Ammon's horn (tissue), 1 donor: Measurements from ENCODE around the gene LENG8.
A peak's percentile ranks its signal among the peaks of the same experiment; 100 is the strongest.
"Not testable (repeated sequence)": the region's sequence is repeated elsewhere in the genome, so short reads cannot be mapped to it uniquely, and the experiment has no call there.

ENCODE experiments used
- DNase-seq: peaks from one replicate; pipeline ENCODE4 v3.0.0-alpha.2; 2016; ENCODE audit warnings: low spot score

The LENG8 gene

DNA sequence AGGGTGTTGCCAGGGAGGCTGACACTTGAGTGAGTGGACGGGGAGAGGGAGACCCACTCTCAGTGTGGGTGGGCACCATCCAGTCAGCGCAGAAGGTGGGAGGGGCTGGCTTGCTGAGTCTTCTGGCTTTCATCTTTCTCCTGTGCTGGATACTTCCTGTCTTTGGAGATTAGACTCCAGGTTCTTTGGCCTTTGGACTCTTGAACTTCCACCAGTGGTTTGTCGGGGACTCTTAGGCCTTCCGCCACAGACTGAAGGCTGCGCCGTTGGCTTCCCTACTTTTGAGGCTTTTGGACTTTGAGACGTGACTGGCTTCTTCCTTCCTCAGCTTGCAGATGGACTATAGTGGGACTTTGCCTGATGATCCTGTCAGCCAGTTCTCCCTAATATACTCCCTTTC, 4.3 kb upstream of the LENG8 start:
- no peak for DNase-seq

DNA sequence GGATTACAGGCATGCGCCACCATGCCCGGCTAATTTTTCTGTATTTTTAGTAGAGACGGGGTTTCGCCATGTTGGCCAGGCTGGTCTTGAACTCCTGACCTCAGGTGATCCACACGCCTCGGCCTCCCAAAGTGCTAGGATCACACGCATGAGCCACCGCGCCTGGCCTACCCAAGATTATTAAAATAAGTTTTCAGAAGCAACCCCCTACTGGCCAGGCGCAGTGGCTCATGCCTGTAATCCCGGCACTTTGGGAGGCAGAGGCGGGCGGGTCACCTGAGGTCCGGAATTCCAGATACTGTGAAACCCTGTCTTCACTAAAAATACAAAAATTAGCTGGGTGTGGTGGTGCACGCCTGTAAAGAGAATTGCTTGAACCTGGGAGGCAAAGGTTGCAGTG, 2.6 kb upstream of the LENG8 start:
- DNase-seq: not testable (repeated sequence)

DNA sequence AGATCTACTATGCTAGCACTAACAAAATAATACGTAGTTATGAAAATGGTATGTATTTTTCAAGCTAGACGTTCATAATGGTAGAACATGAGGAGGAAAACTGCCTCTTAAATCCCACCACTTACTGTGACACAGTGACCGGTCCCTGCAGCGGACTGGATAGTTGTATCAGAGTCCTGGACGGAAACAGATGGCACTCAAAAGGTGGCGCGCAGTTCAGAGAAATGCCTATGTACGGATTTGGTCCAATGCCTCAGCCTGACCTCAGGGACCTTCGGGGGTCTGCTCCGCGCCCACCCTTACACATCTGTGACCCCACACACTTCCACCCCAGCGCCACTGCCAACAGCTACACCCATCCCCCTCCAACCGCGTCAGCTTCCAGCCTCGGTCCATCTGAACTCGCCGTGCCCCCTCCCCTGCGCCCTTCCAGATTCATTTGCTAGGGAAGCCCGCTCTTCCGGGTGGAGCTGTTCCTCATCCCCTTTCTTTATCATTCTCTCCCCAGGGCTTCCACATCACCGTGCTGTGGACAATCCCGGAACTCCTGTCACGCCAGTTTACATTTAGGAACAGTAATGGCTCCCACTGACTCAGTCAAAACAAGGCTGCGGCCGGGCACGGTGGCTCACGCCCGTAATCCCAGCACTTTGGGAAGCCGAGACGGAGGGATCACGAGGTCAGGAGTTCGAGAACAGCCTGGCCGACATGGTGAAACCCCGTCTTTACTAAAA, 792 bp upstream of the LENG8 start:
- peak; percentile 50 for DNase-seq

DNA sequence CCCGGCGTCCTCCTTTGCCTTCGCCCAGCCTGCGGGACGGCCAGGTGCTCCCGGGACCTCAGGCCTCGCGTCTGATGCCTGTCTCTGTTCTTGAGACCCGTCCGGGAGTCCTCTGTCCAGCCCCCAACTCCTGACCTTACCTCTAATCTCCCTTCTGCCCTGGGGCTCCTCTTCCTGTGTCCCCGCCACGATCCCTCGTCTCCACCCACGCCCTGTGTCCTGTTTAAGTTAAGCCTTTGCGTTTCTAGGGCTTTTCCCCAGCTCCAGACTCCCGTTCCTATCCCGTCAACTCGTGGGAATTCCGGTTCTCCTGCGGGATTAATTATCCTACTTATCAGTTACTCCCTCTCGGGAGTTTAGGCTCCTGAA, 686 bp downstream of the LENG8 start:
- DNase-seq: no peak

DNA sequence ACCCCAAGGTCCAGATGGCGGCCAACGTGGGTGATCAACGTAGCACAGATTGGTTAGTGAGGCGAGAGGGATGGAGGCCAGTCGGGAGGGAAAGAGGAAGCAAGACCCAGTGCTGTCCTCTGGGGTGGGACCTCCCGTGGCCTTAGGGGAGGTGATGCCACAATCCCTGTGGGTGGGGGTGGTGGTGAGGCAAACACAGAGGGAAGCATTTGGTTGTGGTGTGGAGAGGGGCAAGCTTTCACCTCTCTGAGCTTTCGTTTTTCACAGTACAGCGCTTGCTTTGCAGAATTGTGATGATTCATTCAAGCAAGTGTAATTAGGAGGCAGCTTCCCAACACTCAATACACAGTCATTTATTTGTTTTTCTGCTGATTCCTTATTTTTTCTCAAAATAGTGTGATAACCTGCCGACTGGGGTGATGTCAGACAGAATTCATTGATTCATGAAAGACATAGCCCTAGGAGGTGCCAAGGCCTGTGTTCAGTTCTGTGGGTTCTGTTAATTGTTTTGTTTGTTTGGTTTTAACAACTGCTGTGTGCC, 2.4 kb downstream of the LENG8 start:
- no peak for DNase-seq

DNA sequence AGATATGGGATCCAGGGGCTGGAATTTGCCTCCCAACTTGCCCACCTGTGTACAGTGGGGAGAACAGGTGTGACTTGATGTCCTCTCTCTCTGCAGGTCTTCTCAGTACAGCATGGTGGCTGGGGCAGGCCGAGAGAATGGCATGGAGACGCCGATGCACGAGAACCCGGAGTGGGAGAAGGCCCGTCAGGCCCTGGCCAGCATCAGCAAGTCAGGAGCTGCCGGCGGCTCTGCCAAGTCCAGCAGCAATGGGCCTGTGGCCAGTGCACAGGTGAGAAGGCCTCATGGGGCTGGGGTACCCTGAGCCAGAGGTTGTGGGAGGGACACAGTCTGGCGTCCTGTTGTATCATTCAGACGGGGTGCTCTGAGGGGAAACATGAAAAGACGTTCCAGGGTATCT, 3.0 kb downstream of the LENG8 start:
- no peak for DNase-seq

DNA sequence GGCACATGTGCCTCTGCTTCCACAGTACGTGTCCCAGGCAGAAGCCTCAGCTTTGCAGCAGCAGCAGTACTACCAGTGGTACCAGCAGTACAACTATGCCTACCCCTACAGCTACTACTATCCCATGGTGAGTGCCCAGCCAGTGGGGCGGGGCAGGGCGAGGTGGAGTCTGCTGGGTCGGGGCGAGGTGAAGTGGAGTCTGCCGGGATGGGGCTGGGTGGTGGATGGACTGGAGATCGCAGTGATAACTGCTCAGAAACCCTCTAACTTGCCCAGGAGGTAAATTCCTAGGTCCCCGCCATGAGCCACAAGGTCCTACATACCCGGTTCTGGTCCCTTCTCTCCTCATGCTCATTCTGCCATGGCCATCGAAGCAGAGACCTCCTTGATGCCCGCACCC, 3.6 kb downstream of the LENG8 start:
- DNase-seq: no peak

DNA sequence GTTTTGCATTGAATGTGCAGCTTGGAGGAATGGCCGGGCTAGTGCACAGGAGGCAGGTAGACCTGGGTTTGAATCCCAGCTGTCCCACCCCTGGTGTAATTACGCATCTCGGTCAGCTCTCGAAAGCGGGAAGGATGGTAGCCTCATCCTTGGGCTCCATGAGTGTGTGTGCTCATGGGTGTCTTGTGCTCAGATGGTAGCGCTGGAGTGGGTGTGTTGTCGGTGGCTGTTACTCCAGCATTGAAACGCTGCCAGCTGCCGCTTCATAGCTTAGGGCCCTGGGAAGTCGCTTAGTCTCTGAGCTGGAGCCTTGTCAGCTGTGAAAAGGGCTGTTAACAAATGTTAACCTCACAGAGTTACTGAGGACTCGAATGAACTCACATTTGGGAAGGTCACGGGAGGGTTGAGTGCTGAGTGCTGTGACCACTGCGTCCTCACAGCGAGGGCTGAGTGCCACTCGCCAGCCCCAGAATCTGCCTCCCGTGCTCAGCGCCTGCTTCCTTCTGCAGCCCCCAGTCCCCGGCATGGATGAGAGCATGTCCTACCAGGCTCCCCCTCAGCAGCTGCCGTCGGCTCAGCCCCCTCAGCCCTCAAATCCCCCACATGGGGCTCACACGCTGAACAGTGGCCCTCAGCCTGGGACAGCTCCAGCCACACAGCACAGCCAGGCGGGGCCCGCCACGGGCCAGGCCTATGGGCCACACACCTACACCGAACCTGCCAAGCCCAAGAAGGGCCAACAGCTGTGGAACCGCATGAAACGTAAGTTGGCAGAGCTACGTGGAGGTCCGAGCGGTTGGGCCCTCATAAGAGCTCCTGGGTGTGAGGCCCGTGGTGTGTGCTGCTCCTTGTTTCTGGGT, 5.2 kb downstream of the LENG8 start:
- DNase-seq: peak; percentile 74

DNA sequence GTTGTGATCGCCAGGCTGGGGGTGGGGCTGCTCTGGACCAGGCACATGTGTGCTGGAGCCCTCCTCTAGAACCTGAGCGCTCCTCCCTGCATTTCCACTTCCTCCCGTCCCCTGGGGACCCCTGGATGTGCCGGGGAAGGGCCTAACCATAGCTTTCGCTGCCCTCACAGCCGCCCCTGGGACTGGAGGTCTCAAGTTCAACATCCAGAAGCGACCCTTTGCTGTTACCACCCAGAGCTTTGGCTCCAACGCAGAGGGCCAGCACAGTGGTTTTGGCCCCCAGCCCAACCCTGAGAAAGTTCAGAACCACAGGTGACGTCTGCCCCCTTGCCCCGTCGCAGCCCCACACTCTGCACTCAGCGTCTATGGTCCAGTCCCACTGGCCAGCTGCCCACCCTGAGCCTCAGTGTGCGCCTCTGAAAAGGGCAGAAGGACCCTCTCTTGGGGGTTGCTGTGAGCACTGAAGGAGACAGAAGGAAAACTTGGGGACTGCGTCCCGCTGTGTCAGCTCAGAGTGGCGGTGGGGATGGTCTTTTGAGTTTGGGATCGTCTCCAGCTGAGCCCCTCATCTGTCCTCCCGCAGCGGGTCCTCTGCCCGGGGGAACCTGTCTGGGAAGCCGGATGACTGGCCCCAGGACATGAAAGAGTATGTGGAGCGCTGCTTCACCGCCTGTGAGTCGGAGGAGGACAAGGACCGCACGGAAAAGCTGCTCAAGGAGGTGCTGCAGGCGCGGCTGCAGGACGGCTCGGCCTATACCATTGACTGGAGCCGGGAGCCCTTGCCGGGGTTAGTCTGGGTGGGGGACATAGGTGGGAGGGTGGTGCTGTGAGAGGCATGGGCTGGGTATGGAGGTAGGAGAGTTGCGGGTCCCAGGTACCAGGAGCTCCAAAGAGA, 6.0 kb downstream of the LENG8 start:
- no peak for DNase-seq

DNA sequence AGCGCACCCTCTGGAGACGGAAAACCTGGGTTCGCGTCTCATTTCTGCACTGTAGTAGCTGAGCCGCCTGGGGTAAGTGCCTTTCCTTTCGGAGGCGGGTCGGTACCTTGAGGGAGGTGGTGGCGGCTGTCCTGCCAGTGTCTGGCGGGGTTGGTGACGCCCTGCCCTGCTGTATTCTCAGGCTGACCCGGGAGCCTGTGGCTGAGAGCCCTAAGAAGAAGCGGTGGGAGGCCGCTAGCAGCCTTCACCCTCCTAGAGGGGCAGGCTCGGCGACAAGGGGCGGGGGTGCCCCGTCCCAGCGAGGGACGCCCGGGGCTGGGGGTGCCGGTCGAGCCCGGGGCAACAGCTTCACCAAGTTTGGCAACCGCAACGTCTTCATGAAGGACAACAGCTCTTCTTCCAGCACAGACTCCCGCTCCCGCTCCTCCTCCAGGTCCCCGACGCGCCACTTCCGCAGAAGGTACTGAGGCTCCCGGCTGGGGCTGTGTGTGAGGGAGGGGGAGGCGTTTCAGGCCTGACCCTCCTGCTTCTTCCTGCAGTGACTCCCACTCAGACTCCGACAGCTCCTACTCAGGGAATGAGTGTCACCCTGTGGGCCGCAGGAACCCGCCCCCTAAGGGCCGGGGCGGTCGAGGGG, 6.9 kb downstream of the LENG8 start:
- DNase-seq: no peak

DNA sequence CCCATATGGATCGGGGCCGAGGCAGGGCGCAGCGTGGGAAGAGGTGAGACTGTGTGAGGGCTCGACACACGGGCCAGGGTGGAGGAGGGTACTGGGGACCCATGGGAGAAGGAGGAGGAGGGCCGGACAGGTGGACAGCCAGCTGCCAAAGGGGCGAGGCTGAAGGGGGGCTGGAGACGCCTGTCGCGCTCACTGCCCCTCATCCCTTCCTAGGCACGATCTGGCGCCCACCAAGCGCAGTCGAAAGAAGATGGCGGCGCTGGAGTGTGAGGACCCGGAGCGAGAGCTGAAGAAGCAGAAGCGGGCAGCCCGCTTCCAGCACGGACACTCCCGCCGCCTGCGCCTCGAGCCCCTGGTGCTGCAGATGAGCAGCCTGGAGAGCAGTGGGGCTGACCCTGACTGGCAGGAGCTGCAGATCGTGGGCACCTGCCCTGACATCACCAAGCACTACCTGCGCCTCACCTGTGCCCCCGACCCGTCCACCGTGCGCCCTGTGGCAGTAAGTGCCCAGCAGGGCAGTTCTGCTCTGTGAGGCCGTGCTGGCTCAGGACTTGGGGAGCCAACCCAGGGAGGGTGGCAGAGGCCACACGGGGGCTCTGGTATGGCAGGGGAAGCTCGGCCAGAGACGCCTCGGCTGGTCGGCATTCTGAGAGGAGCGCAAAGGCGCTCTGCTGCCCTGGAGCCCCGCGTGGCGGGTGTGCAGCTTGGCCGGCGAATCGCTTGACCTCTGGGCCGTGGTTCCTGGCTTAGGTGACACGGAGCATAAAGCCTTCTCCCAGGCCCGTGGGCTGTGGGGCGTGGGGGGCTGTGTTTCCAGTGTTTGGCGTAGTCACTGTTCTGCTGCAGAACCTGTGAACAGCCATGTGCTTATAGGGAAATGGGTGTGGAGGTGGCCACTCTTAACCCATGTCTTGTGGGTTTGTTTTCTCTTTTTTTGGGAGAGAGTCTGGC, 7.7 kb downstream of the LENG8 start:
- DNase-seq: no peak

DNA sequence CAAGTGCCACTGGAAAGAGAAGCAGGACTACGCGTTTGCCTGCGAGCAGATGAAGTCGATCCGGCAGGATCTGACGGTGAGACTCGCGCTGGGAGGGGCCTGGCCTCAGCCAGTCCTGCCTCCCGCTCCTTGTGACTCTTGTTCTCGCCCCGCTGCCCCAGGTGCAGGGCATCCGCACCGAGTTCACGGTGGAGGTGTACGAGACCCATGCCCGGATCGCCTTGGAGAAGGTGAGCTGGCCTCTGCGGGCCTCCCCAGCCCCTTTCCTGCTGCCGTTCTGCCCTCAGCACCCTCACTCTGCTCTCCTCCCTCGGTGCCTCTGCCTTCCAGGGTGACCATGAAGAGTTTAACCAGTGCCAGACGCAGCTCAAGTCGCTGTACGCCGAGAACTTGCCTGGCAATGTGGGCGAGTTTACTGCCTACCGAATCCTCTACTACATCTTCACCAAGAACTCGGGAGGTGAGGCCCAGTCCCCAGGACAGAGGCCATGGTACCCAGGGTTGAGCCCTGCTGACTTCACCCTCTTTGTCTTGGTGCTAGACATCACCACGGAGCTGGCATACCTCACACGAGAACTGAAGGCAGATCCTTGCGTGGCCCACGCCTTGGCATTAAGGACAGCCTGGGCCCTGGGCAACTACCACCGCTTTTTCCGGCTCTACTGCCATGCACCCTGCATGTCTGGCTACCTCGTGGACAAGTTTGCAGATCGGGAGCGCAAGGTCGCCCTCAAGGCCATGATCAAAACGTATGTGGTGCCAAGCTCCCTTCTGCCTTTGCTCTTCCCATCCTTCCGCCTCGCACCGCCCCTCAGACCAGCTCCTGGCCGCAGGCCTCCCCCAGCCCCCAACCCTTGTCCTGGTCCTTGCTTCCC, 9.0 kb downstream of the LENG8 start:
- no peak for DNase-seq

DNA sequence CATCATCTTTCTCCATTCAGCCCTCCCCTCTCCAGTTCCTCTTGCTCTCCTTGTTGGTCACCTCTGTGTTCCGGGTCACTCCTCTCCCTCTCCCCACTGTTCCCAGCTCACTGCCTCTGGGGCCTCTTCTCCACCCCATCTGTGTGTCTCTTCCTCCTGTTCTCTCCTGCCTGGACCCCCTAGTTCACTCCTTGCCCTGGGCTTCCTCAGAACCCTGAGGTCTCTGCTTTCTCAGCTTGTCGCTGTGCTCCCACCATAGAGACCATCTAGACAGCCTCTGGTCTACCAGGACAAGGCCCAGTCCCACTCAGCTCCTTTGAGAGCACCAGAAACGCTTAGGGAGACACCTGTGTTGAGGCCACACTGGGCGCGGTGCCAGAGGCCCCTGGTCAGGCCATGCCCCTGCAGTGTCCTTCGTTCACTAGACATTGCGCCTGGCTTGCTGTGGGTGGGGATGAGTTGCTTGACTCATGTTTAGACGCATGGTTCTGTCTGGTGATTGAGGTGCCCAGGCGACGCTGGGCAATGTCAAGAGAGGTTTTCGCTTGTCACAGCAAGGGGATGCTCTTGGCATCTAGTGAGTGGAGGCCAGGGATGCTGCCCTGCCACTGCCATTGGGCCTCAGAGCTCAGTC, 9.8 kb downstream of the LENG8 start:
- DNase-seq: no peak

DNA sequence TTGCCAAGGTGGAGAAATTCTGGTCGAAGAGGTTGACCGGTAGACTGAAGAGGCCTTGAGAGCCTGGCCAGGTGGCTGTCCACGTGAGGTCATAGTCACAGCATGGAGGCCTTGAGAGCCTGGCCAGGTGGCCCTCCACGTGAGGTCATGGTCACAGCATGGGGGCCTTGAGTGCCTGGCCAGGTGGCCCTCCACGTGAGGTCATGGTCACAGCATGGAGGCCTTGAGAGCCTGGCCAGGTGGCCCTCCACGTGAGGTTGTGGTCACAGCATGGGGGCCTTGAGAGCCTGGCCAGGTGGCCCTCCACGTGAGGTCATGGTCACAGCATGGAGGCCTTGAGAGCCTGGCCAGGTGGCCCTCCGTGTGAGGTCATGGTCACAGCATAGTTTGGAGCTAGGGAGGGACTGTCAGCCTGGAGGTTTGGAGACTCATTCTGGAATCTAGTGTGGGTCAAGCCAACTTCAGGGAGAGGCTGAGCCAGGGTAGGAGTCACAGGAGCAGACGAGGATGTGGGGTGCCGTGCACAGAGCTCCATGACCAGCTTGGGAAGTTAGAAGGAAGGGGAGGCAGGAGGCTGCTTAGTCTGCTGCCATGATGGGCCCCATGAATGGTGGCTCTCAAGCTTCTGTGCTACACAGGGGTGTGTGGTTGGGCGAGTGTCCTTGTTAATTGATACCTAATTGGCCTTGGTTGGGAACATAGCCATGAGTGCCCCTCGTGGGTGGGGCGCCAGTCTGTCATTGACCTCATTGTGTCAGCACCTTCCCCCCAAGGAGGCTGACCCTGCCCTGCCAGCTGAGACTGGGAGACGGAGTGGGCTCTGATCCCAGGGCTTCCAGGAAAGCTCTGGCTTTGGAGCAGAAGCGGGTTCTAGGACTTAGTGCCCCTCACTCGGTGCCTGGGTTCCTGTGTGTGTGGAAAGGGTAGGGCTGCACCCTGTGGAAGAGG, 10.6 kb downstream of the LENG8 start:
- DNase-seq: no peak

DNA sequence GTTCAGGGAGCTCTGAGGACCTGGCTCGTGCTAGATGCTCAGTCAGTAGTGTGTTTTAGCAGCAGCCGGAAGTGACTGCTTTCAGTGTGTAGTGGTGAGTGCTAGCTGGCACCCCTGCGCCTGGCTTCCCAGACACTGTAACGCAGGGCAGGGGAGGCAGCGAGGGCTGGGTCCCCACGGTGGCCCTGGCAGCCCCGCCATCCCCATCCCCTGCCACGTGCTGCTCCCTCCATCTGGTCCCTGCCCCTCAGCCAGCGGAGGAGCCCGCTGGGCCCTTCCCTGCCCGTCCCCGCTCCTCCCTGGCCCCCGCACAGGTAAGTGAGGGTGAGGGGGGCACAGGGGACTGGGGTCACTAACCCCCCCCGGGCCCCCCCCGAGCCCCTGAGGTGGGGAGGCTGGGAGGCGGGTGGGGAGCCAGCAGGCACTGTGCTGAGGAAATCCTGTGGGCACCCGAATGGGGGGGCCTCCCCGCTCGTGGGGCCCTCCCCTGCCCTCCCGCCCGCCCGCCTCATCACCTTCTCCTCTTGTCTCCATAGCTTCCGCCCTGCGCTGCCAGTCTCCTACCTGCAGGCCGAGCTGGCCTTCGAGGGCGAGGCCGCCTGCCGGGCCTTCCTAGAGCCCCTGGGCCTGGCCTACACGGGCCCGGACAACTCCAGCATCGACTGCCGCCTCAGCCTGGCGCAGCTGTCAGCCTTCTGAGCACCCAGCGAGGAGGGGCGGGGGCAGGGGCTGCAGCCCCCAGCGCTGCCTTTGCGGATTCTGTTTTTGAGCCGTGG, 11.4 kb downstream of the LENG8 start:
- no peak for DNase-seq

DNA sequence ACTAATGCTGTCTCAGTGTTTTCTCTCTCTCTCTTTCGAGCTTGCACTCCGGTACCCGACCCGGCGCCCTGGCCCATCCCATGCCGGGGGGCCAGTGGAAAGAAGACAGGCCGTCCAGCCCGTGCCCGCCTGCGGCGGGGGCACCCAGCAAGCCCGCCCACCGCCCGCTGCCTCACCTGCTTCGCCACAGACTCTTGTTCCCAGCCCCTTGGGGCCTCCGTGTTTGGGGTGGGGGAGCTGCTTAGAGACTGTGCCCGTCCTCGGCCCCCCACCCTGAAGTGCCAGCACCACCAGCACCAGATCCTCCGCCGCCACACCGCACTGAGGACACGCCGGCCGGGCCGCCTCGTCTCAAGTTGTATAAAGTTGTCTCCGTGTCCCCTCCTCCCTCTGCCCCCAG, 12.2 kb downstream of the LENG8 start:
- DNase-seq: no peak

DNA sequence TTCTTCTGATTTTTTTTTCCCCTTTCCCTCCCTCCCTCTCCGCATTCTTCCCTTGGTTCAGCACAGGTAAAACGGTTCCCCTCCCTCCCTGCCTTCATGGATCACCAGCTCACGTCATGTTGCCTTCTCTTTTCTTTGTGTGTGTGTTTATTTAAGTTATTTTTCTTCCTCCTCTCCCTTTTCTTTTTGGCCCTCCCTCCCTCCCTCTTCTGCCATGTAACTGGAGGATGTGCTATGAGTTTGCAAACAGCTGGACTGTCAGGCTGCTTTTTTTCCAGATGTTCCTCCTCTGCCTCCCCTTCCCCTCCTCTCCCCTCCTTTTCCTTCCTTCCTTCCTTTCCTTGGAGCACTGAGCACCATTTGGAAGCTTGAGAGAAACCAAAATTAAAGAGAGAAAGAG, 12.6 kb downstream of the LENG8 start:
- no peak for DNase-seq
